Ishikawa (cell line): ENCODE results near the gene SLC15A4.

Experiments
- CEBPB ChIP-seq: IDR thresholded peaks from 2 replicates; pipeline ENCODE4 v1.6.1; 2012
- CREB1 ChIP-seq: IDR thresholded peaks from 2 replicates; pipeline ENCODE4 v1.6.1; 2012; ENCODE audit warnings: low read depth
- EGR1 ChIP-seq: IDR thresholded peaks from 2 replicates; pipeline ENCODE4 v1.6.1; 2012
- EP300 ChIP-seq: IDR thresholded peaks from 2 replicates; pipeline ENCODE4 v1.6.1; 2012; ENCODE audit warnings: borderline replicate concordance
- FOXM1 ChIP-seq: IDR thresholded peaks from 2 replicates; pipeline ENCODE4 v1.6.1; 2012; ENCODE audit warnings: low read depth, borderline replicate concordance
- MAX ChIP-seq: IDR thresholded peaks from 2 replicates; pipeline ENCODE4 v1.6.1; 2012
- NFIC ChIP-seq: IDR thresholded peaks from 2 replicates; pipeline ENCODE4 v1.6.1; 2012
- RAD21 ChIP-seq: IDR thresholded peaks from 2 replicates; pipeline ENCODE4 v1.6.1; 2012; ENCODE audit warnings: low read depth
- REST ChIP-seq: IDR thresholded peaks from 2 replicates; pipeline ENCODE4 v1.6.1; 2012; ENCODE audit warnings: low read depth, mild to moderate bottlenecking
- TAF1 ChIP-seq: IDR thresholded peaks from 2 replicates; pipeline ENCODE4 v1.6.1; 2012; ENCODE audit warnings: low read depth, mild to moderate bottlenecking
- TCF12 ChIP-seq: IDR thresholded peaks from 2 replicates; pipeline ENCODE4 v1.6.1; 2012; ENCODE audit warnings: low read depth
- TEAD4 ChIP-seq: IDR thresholded peaks from 2 replicates; pipeline ENCODE4 v1.6.1; 2012
- USF1 ChIP-seq: IDR thresholded peaks from 2 replicates; pipeline ENCODE4 v1.6.1; 2012
- YY1 ChIP-seq: IDR thresholded peaks from 2 replicates; pipeline ENCODE4 v1.6.1; 2012; ENCODE audit warnings: low read depth
- ZBTB7A ChIP-seq: IDR thresholded peaks from 2 replicates; pipeline ENCODE4 v1.6.1; 2012; ENCODE audit warnings: low read depth

The SLC15A4 gene

GRCh38 chr12:128771681-128772080, 52.1 kb downstream of the SLC15A4 start:
- TF ChIP-seq ZBTB7A (no peak), USF1 (no peak), FOXM1 (no peak), NFIC (no peak), TEAD4 (no peak), YY1 (no peak), TCF12 (no peak), EGR1 (no peak), MAX (no peak), CEBPB (no peak), EP300 (no peak), RAD21 (no peak)

- TF ChIP-seq MAX (no peak), NFIC (no peak), CEBPB (no peak), EP300 (no peak), FOXM1 (no peak)
These were observed 56.2 kb downstream of the SLC15A4 start for GRCh38 chr12:128767518-128767917.

GRCh38 chr12:128766738-128767501, 56.8 kb downstream of the SLC15A4 start:
- no peak for TF ChIP-seq ZBTB7A
- no peak for TF ChIP-seq NFIC
- TF ChIP-seq CEBPB = no peak

GRCh38 chr12:128763395-128763794, 60.4 kb downstream of the SLC15A4 start:
- TF ChIP-seq TEAD4 = no peak
- TF ChIP-seq ZBTB7A = no peak
- TF ChIP-seq RAD21 = no peak
- TF ChIP-seq TAF1 = no peak
- TF ChIP-seq TCF12 = no peak
- no peak for TF ChIP-seq REST
- TF ChIP-seq EP300 = no peak
- TF ChIP-seq YY1 = no peak
- no peak for TF ChIP-seq CEBPB
- no peak for TF ChIP-seq MAX
- TF ChIP-seq NFIC = no peak

GRCh38 chr12:128761379-128761790, 62.4 kb downstream of the SLC15A4 start:
- TF ChIP-seq YY1 = no peak
- no peak for TF ChIP-seq CEBPB
- no peak for TF ChIP-seq ZBTB7A
- TF ChIP-seq EGR1 = no peak
- no peak for TF ChIP-seq EP300
- no peak for TF ChIP-seq FOXM1
- no peak for TF ChIP-seq TCF12
- no peak for TF ChIP-seq TAF1
- no peak for TF ChIP-seq REST
- no peak for TF ChIP-seq USF1
- TF ChIP-seq CREB1 = no peak
- no peak for TF ChIP-seq NFIC
- TF ChIP-seq TEAD4 = no peak

- no peak for TF ChIP-seq EGR1
- no peak for TF ChIP-seq REST
- TF ChIP-seq USF1 = no peak
- no peak for TF ChIP-seq CREB1
- TF ChIP-seq TEAD4 = no peak
- no peak for TF ChIP-seq CEBPB
- TF ChIP-seq NFIC = no peak
- no peak for TF ChIP-seq RAD21
- no peak for TF ChIP-seq EP300
- TF ChIP-seq YY1 = no peak
- TF ChIP-seq TCF12 = no peak
- TF ChIP-seq FOXM1 = no peak
- no peak for TF ChIP-seq TAF1
- no peak for TF ChIP-seq ZBTB7A
- no peak for TF ChIP-seq MAX
These were observed 68.2 kb downstream of the SLC15A4 start for GRCh38 chr12:128755566-128755965.
